Stimulated activated CD4-positive, alpha-beta T cell treated with anti-CD3 and anti-CD28 coated beads, Interleukin-15, amount 100 ng/mL, for 24 hours (primary cell): ENCODE data around the gene TREM2.
"Not testable (repeated sequence)": the region's sequence is repeated elsewhere in the genome, so short reads cannot be mapped to it uniquely, and the experiment has no call there.

ENCODE experiments used
- DNase-seq: peaks from one replicate; pipeline ENCODE4 v3.0.0-alpha.2; 2020

The TREM2 gene

DNA sequence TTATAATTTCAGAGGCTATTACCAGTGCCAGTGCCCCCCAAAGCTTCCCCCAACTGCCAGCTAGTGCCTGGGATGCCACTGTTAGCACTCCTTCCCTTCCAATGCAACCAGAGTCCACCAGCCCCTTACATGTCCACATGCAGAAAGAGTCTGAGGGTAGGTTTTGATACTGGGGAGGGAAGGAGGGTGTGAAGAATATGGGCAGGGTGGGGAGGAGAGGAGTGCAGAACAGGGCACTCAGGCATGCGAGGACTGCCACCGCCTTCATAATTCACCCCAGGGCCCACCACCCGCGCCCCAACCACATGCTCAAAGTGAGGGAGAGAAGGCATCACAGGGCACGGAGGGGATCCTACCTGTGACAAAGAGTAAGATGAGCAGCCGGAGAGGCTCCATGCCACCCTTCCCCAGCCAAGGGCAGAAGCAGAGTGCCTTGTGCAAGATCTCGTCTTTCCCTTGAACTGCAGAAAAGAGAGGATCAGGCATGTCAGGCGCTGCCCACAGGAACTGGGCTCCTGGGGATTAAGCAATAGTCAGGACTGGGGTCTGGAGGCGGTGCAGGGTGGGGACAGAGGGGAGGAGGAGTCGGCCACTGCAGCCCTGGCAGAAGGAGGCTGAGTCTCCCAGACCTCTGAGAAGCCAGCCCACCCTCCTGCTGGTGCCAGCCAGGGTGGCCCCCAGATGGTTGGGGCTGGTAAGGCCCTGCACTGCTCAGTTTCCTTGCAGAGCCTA lies at the start of gene TREM2:
Gene TREM2 (minus strand): TSS at position 430 of the 732 bp plus-strand sequence. CDS start 34 bp downstream, at position 396.
- DNase-seq: no peak

DNA sequence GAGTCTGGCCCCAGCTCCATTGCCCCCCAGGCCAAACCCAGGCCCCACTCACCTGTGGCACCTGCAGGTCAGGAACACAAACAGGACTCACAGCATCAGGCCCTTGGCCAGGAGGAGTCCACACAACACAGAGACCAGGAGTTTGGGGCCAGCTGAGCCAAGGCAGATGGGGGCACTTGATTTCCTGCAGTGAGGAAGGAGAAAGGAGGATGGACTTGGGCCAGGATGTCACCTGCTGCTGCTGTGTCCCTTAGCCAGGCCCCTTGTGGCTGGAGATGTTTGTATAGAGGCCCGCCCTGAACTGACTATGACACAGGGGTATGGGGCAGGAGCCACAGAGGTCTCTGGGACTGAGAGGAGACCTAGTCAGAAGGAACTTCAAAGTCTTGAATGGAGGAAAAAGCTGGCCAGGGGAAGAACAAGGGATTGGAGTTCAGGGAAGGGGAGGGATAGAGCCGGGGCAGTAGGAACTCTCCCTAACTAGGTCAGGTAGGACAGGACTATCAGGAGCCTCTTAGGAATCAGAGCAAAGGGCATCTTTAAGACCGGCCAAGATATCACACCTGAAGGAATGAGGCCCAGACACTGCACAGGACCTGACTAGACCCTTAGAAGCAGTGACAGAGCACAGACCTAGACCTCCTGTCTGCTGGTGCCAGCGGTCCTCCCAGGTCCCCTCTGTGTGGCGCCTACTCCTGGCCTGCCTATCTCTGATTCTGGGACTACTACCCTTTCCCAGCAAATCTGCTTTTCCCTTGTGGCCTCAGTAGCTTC lies 46.8 kb upstream of the TREM2 start:
- no peak for DNase-seq

DNA sequence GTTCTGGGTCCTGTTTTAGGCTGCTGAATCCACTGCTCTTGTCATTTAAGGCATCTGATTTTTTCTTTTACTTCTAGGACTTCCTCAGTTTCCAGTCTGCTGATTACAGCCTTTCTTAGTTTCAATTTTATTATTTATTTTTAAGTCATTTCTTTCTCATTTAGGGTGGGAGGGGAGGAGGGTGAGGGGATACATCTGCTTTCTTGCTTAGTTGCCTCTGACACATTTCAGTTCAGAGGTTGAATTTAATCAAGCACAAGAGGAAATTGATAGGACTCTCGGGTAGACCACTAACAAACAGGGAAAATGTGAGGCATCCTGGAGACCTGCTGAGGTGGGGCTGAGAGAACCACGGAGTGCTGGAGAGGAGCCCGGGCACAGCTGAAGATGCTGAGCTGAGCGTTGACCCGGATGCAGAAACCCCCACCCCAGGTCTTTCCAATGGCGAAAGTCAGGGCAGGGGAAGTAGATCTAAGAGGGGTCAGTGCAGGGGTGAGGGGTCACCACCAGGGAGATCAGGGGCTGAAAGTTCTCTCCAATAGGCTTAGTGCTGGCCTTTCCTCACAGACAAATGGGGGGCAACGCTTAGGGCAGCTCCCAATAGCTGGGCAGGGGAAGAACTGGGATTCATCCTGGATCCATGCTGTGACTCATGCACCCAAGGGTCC lies 45.7 kb upstream of the TREM2 start:
- DNase-seq: no peak

DNA sequence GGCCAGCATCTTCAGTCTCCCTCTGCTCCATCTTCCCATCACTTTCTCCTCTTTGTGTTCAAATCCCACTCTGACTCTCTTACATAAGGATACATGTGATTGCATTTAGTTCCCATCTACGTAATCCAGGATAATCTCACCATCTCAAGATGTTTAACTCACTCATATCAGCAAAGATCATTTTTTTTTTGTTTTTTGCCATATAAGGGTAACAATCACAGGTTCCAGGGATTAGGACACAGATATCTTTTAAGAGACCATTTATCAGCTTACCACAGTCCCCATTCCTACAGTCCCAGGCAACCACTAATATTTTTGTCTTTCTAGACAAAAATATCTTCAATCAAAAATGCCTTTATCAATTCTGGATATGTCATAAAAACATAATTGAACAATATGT lies 41.2 kb upstream of the TREM2 start:
- DNase-seq: no peak

DNA sequence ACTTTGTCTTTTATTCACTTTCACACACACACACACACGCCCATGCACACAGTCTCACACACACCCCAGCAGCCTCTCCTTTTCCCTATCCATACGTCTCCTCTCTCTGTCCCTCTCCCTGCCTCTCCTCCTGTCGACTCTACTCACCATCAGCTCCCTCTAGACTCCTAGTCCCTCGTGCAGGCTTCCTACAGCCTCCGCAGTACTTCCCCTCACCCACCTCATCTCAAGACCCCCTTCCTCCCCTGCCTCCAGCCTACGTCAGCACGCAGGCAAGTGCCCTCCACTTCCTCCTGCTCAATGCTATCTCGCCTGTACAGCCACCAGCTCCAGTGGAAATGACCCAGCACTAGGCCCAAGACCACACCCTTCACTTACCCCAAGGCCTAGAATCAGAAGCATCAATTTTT lies 38.9 kb upstream of the TREM2 start:
- DNase-seq: no peak

DNA sequence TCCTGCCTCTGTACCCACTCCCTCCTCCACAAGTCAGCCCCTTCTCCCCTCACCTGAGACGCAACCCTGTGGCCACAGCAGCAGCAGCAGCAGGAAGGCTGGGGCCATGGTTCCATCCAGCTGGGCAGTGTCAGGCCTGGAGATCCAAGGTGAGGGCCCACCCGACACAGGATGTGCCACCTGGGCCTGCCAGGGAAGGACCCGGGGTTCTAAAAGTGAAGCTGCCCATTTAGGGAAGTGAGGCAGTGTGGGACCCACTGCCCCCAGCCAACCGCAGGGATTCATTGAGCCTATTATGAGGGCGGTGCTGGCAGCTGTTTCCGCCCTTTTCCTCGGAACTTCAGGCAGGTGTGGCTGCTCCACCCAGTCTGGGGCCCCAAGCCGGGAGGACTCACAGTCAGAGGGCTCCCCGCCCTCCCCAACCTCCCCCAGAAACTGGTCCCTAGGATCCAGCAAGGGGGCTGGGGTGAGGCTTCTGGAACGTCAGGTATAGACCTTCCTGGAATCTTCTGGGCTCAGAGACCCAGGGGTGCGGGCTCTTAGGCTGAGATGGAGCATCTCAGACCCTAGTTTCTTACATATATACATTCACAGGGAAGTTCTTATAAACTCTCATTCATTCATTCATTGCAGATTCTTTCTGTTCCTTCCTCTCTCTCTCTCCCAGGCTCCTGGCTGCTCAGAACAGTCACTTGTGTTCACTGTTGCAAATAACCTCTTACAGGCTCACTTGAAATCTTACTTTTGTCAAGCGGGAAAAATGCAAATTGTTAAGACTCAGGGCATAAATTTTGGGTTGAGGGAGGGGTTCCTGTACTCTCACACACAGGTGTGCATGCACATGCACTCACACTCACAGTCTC lies 38.2 kb upstream of the TREM2 start, which contains the start of gene TREML2:
Gene TREML2 (minus strand): TSS at position 249 of the 863 bp plus-strand sequence. CDS start 141 bp downstream, at position 108.
- DNase-seq: peak; percentile 51

DNA sequence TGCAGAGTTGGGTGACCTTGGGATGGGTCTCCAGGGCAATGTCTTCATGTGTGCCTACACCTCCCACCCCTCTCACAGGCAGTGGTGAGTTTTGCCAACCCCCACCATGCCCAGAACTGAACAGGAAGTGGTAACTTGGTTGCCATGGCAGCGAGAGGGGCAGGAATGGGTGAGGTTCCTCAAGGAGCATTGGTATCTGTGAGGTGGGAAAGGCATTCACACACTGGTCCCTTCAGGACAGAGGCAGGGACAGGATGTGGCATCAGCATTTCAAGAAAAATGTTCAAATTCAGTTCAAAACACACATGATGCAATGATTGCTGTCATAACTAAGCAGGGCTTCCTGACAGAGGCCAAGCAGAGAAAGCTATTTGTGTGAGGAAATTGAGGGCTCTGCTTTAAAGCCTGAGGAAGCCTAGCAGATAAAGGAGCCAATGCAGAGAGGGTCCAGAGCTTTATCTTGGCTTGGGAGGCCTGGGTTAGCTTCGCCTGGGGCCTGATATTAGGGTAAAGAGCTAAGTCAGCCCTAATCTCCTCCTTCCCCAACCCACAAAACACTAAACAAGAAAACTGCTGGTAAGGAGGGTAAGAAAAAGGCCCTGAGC lies 37.5 kb upstream of the TREM2 start:
- DNase-seq: peak; percentile 59

DNA sequence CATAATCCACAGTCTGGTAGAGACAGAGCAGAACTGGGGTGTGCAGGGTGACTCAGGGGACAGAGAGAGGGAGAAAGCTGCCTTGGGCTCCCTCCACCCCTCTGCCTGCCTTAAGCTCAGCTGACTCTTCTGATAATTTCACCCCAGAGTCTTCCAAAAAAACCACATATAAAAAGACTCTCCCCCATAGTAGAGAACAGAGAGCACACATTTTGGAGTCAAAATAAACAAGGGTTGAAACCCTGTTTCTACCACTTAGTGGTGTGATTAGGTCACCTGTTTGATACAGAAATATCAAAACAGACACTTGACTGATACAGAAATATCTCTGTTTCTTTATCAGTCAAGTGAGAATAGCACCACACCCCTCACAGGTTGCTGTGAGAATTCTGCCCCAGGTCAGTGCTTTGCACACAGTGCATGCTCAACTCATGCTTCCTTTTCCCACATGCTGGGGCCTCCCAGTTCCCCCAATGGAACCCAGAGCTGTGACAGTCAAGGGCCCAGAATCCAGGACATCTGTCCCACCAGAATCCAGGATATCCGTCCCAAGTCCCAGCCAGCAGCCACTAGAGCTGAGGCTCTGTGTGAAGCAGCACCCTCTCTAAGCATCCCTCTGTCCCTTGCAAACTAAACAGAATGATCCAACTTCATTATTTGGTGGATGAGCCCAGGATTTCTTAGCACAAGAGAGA lies 36.8 kb upstream of the TREM2 start:
- DNase-seq: peak; percentile 46

DNA sequence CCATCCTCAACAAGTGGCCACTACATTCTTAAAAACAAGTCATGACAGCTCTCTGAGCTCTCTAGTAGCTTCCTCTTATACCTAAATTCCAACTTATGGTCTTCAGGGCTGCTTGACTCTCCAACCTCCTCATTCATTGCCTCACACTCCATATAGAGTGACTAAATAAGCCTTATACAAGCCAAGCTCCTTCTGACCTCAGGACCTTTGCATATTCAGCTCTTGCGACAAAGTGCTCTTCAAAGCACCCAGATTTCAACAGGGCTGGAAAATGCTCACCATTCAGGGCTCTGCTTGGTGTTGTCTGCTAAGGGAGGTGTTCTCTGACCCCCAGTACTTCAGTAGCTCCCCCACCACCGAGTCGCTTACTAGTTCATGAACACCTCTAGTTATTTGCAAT lies 34.3 kb upstream of the TREM2 start:
- no peak for DNase-seq

DNA sequence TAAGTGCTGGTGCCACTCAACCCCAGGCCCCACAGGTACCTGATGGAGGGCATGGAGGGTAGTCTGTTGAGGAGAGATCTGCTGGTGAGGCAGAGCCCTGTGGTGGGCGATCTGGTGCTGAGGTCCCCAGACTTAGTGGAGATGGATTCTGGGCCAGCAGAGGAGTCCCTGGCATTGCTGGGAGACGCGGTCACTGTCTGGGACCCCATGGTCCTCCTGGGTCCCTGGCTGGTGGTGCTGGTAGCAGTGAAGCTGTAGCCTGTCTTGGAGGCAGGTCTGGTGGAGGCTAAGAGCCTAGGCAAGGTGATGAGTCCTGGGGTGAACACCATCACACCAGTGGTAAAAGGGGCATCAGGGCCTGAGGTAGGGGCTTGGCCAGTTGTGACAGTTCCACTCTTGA lies 31.5 kb upstream of the TREM2 start:
- DNase-seq: no peak

DNA sequence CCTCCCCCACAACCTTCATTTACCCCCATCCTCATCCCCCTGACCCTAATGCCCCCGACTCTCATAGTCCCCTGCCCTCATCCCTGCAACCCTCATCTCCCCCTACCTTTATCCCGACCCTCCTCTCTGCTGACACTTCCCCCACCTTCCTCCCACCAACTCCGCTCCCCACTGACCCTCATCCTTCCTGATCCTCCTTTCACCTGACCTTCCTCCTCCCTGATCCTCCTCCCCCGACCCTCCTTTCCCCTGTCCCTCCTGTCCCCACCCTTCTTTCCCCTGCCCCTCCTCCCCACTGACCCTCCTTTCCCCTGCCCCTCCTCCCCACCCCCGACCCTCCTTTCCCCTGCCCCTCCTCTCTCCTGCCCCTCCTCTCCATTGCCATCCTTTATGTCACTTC lies 31.0 kb upstream of the TREM2 start:
- DNase-seq: no peak

DNA sequence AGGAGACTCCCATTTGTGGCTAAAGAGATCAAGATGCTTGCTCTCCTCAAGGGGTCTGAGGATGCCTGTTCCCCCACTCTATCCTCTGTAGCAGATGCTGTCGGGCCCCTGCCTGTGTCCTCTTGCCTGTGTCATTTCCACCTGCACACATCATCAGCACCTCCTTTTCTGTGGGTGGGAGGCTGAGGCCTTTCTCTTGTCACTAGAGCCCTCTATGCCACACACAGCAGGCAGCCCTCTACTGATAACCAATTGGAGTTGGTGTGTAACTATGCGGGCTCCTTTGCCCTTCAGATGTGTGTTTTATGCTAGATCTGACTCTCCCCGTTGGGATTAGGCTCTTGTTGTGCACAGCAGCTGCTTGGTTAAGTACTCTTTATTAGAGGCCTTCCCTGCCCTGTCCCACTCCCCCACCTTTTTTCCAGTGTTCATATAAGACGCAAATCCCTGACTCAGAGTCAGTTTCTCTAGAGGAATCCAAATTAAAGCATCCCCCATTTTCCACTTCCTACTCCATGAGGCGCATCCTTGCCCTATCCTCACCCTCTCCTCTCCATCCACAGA lies 30.3 kb upstream of the TREM2 start:
- DNase-seq: no peak

DNA sequence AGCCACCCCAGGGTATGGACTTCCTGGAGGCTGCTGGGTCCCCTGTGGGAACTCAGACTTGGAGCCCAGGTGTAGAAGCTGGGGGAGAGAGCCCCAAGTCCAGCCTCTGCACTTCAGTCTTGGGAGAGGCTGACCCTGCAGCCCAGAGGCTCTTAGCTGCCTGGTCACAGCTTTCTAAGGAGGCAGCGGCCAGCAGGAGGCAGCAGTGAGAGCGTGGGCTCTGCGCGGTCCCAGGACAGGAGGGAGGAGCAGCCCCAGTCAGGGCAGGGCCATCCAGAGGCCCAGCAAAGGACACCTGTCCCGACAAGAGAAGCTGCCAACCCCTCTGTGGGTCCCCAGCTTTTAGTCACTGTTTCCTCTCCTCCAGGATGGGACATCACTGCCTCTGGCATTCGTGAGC lies 28.7 kb upstream of the TREM2 start:
- DNase-seq: peak; percentile 63

DNA sequence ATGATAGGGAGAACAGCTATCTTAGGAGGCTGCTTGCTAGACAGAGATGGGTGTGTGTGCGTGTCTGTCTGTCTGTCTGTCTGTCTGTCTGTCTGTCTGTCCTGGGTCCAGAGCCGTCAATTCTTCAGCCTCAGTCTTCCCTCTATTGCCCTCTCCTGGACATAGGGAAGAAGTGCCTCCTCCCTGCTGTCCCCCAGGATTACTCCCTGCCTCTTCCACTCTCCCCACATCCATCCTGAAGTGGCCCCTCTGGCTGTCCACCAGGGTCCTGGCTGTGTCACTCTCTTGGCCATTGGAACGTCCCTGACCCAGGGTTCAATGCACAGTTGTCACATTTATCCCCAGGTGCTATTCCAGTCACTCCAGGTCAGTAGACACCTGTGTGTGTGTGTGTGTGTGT lies 27.9 kb upstream of the TREM2 start:
- no peak for DNase-seq

DNA sequence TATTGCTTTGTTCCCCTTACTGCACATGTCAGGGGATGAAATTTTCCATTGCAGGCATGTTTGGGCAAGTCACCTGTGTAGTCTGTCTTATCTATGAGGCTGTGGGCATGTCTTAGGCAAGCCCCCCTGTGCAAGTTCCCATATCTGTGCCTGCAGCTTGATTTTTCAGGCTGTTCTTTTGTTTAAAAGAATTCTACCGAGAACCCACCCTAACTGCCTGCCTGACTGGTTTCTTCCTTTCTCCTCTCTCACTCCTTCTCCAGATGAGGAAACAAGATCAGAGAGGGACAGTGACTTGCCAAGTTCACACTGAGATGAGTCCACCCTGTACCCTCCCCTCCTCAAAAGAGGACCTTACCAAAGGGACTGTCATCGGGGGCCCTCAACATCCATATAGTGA lies 27.1 kb upstream of the TREM2 start:
- DNase-seq: no peak

DNA sequence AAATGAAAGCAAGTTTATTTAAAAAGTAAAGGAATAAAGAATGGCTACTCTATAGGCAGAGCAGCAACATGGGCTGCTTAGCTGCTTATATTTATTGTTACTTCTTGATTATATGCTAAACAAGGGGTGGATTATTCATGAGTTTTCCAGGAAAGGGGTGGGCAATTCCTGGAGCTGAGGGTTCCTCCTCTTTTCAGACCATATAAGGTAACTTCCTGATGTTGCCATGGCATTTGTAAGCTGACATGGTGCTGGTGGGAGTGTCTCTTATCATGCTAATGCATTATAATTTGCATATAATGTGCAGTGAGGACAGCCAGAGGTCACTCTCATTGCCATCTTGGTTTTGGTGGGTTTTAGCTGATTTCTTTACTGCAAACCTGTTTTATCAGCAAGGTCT lies 26.1 kb upstream of the TREM2 start:
- not testable (repeated sequence) for DNase-seq

DNA sequence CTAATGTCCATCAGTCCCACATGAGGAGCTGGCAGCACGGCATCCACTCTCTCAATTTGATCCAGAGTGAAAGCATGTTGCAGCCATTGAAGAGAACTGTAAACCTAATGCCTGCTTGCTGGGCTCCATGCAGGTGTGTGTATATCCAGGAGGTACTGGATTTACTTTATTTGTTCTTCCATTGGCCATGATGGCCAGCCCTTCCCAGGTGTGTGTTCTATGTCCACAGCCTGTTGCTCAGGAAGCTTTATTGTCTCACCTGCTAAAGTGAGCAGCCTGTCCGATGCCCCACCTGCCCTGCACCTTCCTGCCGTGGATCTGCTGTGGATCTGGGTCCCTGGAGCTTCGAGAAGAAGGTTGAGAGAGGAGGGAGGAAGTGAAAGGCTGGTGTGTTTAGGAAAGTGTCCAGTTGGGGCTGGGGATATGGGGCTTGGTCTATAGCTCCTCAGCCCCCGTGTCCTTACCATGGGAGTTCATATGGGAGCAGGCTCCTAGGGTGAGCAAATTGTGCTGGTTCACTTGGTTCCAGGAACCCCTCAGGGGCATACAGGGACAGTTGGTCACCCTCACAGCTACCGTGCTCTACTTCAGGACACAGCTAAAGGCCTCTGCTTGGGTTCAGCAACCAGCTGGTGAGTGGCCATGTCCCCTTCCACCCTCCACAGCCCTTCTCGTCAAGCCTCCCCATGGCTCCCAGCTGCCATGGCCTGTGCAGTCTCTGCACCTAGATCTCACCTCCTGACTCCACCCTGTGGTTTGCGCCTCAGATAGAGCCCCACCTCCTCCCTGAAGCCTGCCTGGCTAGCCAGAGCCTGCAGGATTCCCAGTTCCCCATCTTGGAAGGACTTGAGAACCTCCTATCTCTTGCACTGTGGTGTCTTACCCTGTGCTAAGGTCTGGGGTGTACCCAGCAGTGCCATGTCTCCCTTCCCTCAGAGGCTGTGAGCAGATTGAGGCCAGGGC lies 25.3 kb upstream of the TREM2 start:
- no peak for DNase-seq

DNA sequence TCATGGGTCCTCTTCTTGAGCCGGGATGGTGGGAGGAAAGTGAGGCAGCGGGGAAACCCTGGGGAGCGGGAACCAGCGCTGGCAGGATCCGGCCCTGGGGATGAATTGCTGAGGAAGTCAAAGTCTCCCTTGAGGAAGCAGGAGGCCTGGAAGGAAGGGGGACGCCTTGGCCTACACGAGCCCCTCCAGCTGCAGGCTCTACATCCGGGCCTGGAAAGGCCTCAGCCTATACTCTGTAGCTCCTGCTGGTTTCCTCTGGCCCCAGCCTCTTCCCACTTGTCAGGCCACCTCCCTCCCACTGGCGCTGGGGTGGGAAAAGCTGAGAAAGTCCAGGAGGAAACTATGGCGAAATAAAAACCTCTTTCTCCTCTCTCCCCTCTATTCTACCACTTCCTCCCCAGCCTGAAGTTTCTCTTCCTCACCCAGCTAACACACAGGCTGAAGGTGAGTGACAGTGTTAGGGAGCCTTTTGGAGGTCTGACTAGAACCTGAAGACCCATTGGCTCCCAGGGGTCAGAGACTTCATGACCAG lies 23.2 kb upstream of the TREM2 start:
- DNase-seq: no peak

DNA sequence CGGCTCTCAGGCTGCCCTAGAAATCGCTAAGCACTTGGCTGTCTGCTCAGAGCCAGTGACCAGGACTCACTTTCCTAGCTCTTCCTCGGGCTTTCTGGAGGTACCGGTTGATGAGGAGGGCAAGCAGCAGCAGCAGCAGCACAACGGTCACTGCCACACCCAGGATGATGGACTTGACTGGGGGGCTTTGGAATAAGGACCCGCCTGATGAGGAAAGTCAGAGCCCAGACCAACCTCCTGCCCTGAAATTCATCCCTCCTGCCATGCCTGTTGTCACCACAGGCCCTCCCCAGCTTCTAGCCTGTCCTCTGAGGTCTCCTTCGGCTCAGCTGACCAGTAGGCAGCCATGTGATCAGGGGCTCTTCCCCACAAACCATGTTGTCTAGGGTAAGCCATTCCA lies 21.8 kb upstream of the TREM2 start:
- DNase-seq: no peak
